Thoracic aorta (tissue), 2 donors: ENCODE measurements around the gene MCF2. TPM values are rescaled to one million over a fixed set of nuclear protein-coding genes. Genes with fewer than 3 reads are reported as not detected.

Experiments used
- ATAC-seq: fragments of 150-250 bp; one replicate; pipeline ENCODE4 v1.8.0; 2017; ENCODE audit warnings: low read depth; ENCODE audit not compliant: insufficient number of reproducible peaks, low FRiP score
- DNase-seq: peaks from one replicate; pipeline ENCODE4 v3.0.0-alpha.2; 2020; ENCODE audit warnings: low spot score
- H3K27ac ChIP-seq, 2 donors: fragments of 200-600 bp; sonication (generic); 1 replicate in 1 of 2; 2 replicates in 1 of 2; pipeline ENCODE4 v1.5.1; 2016; ENCODE audit warnings: mild to moderate bottlenecking in 2 of 2, moderate library complexity in 2 of 2
- H3K27me3 ChIP-seq: fragments of 200-600 bp; sonication (generic); replicated peaks from 2 replicates; pipeline ENCODE4 v1.6.0; 2016; ENCODE audit warnings: mild to moderate bottlenecking; ENCODE audit not compliant: insufficient read depth
- H3K36me3 ChIP-seq: fragments of 200-600 bp; sonication (generic); one replicate; pipeline ENCODE4 v1.5.1; 2016
- H3K4me1 ChIP-seq, 2 donors: fragments of 200-600 bp; sonication (generic); 1 replicate in 1 of 2; 2 replicates in 1 of 2; pipeline versions ENCODE4 v1.5.1 to v1.6.0; 2016; ENCODE audit warnings: low read depth in 2 of 2, mild to moderate bottlenecking in 1 of 2; ENCODE audit not compliant: control insufficient read depth in 1 of 2
- H3K4me3 ChIP-seq: fragments of 200-600 bp; sonication (generic); 2 replicates; pipeline ENCODE4 v1.5.1; 2016; ENCODE audit warnings: mild to moderate bottlenecking
- H3K9me3 ChIP-seq: fragments of 200-600 bp; sonication (generic); 2 replicates; pipeline ENCODE4 v1.5.1; 2016
- CTCF ChIP-seq: fragments of 200-600 bp; sonication (generic); IDR thresholded peaks from one replicate; pipeline ENCODE4 v1.5.1; 2019; ENCODE audit warnings: antibody characterized with exemption
- total RNA-seq, 2 donors: library from RNA; depleted of rRNA; stranded (reverse); fragments of >200 nt; gene quantifications; one replicate each; pipeline versions ENCODE4 v1.1.0 to v1.2.3, GENCODE V29; 2016

The MCF2 gene
- total RNA-seq, 2 donors from 2014 or later, result 2.2 to 3.8 TPM

- TF ChIP-seq CTCF, result no peak
- DNase-seq (no peak), ATAC-seq (no peak)
- H3K27ac ChIP-seq, result no peak overlapping the region
- H3K4me1 ChIP-seq, result no peaks in the 10 kb centered on the region
- H3K9me3 ChIP-seq, result no peaks in the 10 kb centered on the region
- no peaks in the 10 kb centered on the region for H3K36me3 ChIP-seq
- H3K4me3 ChIP-seq, result no peak overlapping the region
- H3K27me3 ChIP-seq, result no peaks in the 10 kb centered on the region
Measured at GRCh38 chrX:139736151-139736550, 28.2 kb upstream of the MCF2 start.

- H3K27ac ChIP-seq, result no peak overlapping the region
- TF ChIP-seq CTCF, result no peak
- ATAC-seq (no peak), DNase-seq (no peak)
- no peaks in the 10 kb centered on the region for H3K9me3 ChIP-seq
- no peaks in the 10 kb centered on the region for H3K36me3 ChIP-seq
- H3K27me3 ChIP-seq, result no peaks in the 10 kb centered on the region
- no peak overlapping the region for H3K4me3 ChIP-seq
- no peaks in the 10 kb centered on the region for H3K4me1 ChIP-seq
Measured at GRCh38 chrX:139734996-139735395, 27.0 kb upstream of the MCF2 start.

GRCh38 chrX:139725720-139726119, 17.8 kb upstream of the MCF2 start:
- no peak overlapping the region for H3K4me3 ChIP-seq
- DNase-seq (no peak), ATAC-seq (no peak)
- no peak overlapping the region for H3K27ac ChIP-seq
- no peaks in the 10 kb centered on the region for H3K36me3 ChIP-seq
- H3K9me3 ChIP-seq, result no peaks in the 10 kb centered on the region
- no peaks in the 10 kb centered on the region for H3K4me1 ChIP-seq
- H3K27me3 ChIP-seq, result no peaks in the 10 kb centered on the region
- no peak for TF ChIP-seq CTCF

- H3K9me3 ChIP-seq, result no peaks in the 10 kb centered on the region
- no peaks in the 10 kb centered on the region for H3K4me1 ChIP-seq
- H3K27ac ChIP-seq, result no peak overlapping the region
- no peak for ATAC-seq
- no peak overlapping the region for H3K4me3 ChIP-seq
- TF ChIP-seq CTCF, result no peak
- DNase-seq, result no peak
- no peaks in the 10 kb centered on the region for H3K36me3 ChIP-seq
- no peaks in the 10 kb centered on the region for H3K27me3 ChIP-seq
Measured at GRCh38 chrX:139724626-139725025, 16.7 kb upstream of the MCF2 start.

GRCh38 chrX:139720979-139721378, 13.0 kb upstream of the MCF2 start:
- Histone ChIP-seq H3K9me3 (no peaks in the 10 kb centered on the region), H3K36me3 (no peaks in the 10 kb centered on the region), H3K4me1 (no peaks in the 10 kb centered on the region), H3K4me3 (no peak overlapping the region), H3K27me3 (no peaks in the 10 kb centered on the region), H3K27ac (no peak overlapping the region)
- TF ChIP-seq CTCF, result no peak
- DNase-seq (no peak), ATAC-seq (no peak)
